ENCODE results near the gene ZNF385A. TPM values are rescaled to one million over a fixed set of nuclear protein-coding genes. Genes with fewer than 3 reads are reported as not detected.
A peak's percentile ranks its signal among the peaks of the same experiment; 100 is the strongest.

ZNF385A gene
- total RNA-seq, 1 donor = 2.2 TPM

GRCh38 chr12:54337854-54338650 lies 46.5 kb downstream of the ZNF385A start:
- TF ChIP-seq CTCF (IDR thresholded peaks at IDR 0.05; ENCODE audit: insufficient read depth, low read depth, low read length) = peak; percentile 2
- peak; percentile 46 for DNase-seq (ENCODE audit: low read depth)

GRCh38 chr12:54337280-54337842 lies 47.2 kb downstream of the ZNF385A start:
- H3K4me3 ChIP-seq (ENCODE audit: low read depth, low read length) = no peak overlapping the region
- DNase-seq (ENCODE audit: low read depth) = peak; percentile 29
- no peak for TF ChIP-seq CTCF (IDR thresholded peaks at IDR 0.05; ENCODE audit: insufficient read depth, low read depth, low read length)

More at GRCh38 chr12:54337854-54338650, 46.5 kb downstream of the ZNF385A start:
- no peak overlapping the region for H3K4me3 ChIP-seq (ENCODE audit: low read depth, low read length)

- DNase-seq (ENCODE audit: low read depth) = no peak
- TF ChIP-seq CTCF (IDR thresholded peaks at IDR 0.05; ENCODE audit: insufficient read depth, low read depth, low read length) = no peak
- no peak overlapping the region for H3K4me3 ChIP-seq (ENCODE audit: low read depth, low read length)
Observed at GRCh38 chr12:54333420-54334034, 51.0 kb downstream of the ZNF385A start.

- no peak for TF ChIP-seq CTCF (IDR thresholded peaks at IDR 0.05; ENCODE audit: insufficient read depth, low read depth, low read length)
- no peak overlapping the region for H3K4me3 ChIP-seq (ENCODE audit: low read depth, low read length)
- no peak for DNase-seq (ENCODE audit: low read depth)
Observed at GRCh38 chr12:54331461-54331860, 53.1 kb downstream of the ZNF385A start.

- DNase-seq (ENCODE audit: low read depth) = no peak
- no peak overlapping the region for H3K4me3 ChIP-seq (ENCODE audit: low read depth, low read length)
- TF ChIP-seq CTCF (IDR thresholded peaks at IDR 0.05; ENCODE audit: insufficient read depth, low read depth, low read length) = no peak
Observed at GRCh38 chr12:54330442-54330841, 54.1 kb downstream of the ZNF385A start.

- TF ChIP-seq CTCF (IDR thresholded peaks at IDR 0.05; ENCODE audit: insufficient read depth, low read depth, low read length) = no peak
- no peak overlapping the region for H3K4me3 ChIP-seq (ENCODE audit: low read depth, low read length)
- DNase-seq (ENCODE audit: low read depth) = no peak
Observed at GRCh38 chr12:54329759-54330158, 54.8 kb downstream of the ZNF385A start.
